Osteoblast (primary cell): ENCODE measurements around the gene PPP1R13B. TPM values are rescaled to one million over a fixed set of nuclear protein-coding genes. Genes with fewer than 3 reads are reported as not detected.

Source experiments
- DNase-seq: peaks from one replicate; pipeline ENCODE4 v3.0.0; 2011; ENCODE audit warnings: low spot score, mixed read lengths; ENCODE audit not compliant: insufficient read length; ENCODE audit errors: missing footprints
- H2AFZ ChIP-seq: 2 replicates; pipeline ENCODE4 v1.6.0; 2011; ENCODE audit warnings: mild to moderate bottlenecking, low read length
- H3K27ac ChIP-seq: 2 replicates; pipeline ENCODE4 v1.5.1; 2011; ENCODE audit warnings: mild to moderate bottlenecking, low read depth, low read length, moderate library complexity
- H3K27me3 ChIP-seq: 2 replicates; pipeline ENCODE4 v1.6.0; 2012; ENCODE audit warnings: mild to moderate bottlenecking, control low read depth, inconsistent platforms, low read length, moderate library complexity; ENCODE audit not compliant: insufficient read depth
- H3K36me3 ChIP-seq: 2 replicates; pipeline ENCODE4 v1.5.1; 2011; ENCODE audit warnings: mild to moderate bottlenecking, low read length, control low read depth, moderate library complexity; ENCODE audit not compliant: insufficient read depth
- H3K4me1 ChIP-seq: 2 replicates; pipeline ENCODE4 v1.5.1; 2011; ENCODE audit warnings: mild to moderate bottlenecking, low read length, control low read depth, moderate library complexity; ENCODE audit not compliant: insufficient read depth
- H3K4me2 ChIP-seq: 2 replicates; pipeline ENCODE4 v1.6.0; 2011; ENCODE audit warnings: mild to moderate bottlenecking, low read length; ENCODE audit not compliant: insufficient read depth
- H3K4me3 ChIP-seq: fragments of 200-600 bp; sonication (generic); 3 replicates; pipeline ENCODE4 v1.5.1; 2012; ENCODE audit warnings: mild to moderate bottlenecking, low read length, inconsistent platforms; ENCODE audit not compliant: insufficient read depth
- H3K79me2 ChIP-seq: 2 replicates; pipeline ENCODE4 v1.6.0; 2012; ENCODE audit warnings: mild to moderate bottlenecking, low read length, control low read depth, inconsistent platforms; ENCODE audit not compliant: insufficient read depth
- H3K9me3 ChIP-seq: 2 replicates; pipeline ENCODE4 v1.5.1; 2011; ENCODE audit warnings: low read depth, low read length, control low read depth
- H4K20me1 ChIP-seq: 2 replicates; pipeline ENCODE4 v1.6.0; 2012; ENCODE audit warnings: mild to moderate bottlenecking, low read length, control low read depth; ENCODE audit not compliant: insufficient read depth
- CTCF ChIP-seq: IDR thresholded peaks from 2 replicates; pipeline ENCODE4 v1.5.1; 2011; ENCODE audit warnings: mild to moderate bottlenecking, low read depth, low read length, moderate library complexity; ENCODE audit errors: extremely low read depth
- total RNA-seq: library from RNA; depleted of rRNA; stranded (reverse); fragments of >200 nt; gene quantifications from 2 replicates; pipeline ENCODE4 v1.2.3, GENCODE V29; 2012

The PPP1R13B gene
- total RNA-seq, 1 donor: 3.3 TPM

- DNase-seq: peak; percentile 26
- Histone ChIP-seq H3K27me3 (no peaks in the 10 kb centered on the region), H2AFZ (no peak overlapping the region), H4K20me1 (no peaks in the 10 kb centered on the region), H3K9me3 (no peaks in the 10 kb centered on the region), H3K4me1 (no peaks in the 10 kb centered on the region), H3K79me2 (no peaks in the 10 kb centered on the region), H3K27ac (no peak overlapping the region), H3K4me2 (no peak overlapping the region), H3K36me3 (no peaks in the 10 kb centered on the region), H3K4me3 (no peak overlapping the region)
- TF ChIP-seq CTCF: no peak
Measured at GRCh38 chr14:103856105-103856504, 8.7 kb upstream of the PPP1R13B start.

GRCh38 chr14:103855734-103856095 is 8.3 kb upstream of the PPP1R13B start:
- H3K36me3 ChIP-seq: no peaks in the 10 kb centered on the region
- H3K79me2 ChIP-seq: no peaks in the 10 kb centered on the region
- no peak overlapping the region for H3K4me2 ChIP-seq
- no peaks in the 10 kb centered on the region for H3K27me3 ChIP-seq
- H3K27ac ChIP-seq: no peak overlapping the region
- no peaks in the 10 kb centered on the region for H3K4me1 ChIP-seq
- no peak overlapping the region for H3K4me3 ChIP-seq
- H3K9me3 ChIP-seq: no peaks in the 10 kb centered on the region
- H2AFZ ChIP-seq: no peak overlapping the region
- no peak for TF ChIP-seq CTCF
- H4K20me1 ChIP-seq: no peaks in the 10 kb centered on the region
- DNase-seq: peak; percentile 52

- no peak overlapping the region for H3K4me2 ChIP-seq
- no peaks in the 10 kb centered on the region for H3K9me3 ChIP-seq
- H3K36me3 ChIP-seq: no peaks in the 10 kb centered on the region
- no peaks in the 10 kb centered on the region for H3K4me1 ChIP-seq
- no peaks in the 10 kb centered on the region for H4K20me1 ChIP-seq
- H3K27me3 ChIP-seq: no peaks in the 10 kb centered on the region
- TF ChIP-seq CTCF: no peak
- no peak overlapping the region for H3K27ac ChIP-seq
- peak; percentile 58 for DNase-seq
- H3K4me3 ChIP-seq: no peak overlapping the region
- H3K79me2 ChIP-seq: no peaks in the 10 kb centered on the region
- no peak overlapping the region for H2AFZ ChIP-seq
Measured at GRCh38 chr14:103854822-103855733, 7.7 kb upstream of the PPP1R13B start.

GRCh38 chr14:103854017-103854808 is 6.8 kb upstream of the PPP1R13B start:
- Histone ChIP-seq H3K9me3 (no peaks in the 10 kb centered on the region), H3K27me3 (no peaks in the 10 kb centered on the region), H3K4me3 (no peak overlapping the region), H4K20me1 (no peaks in the 10 kb centered on the region), H3K79me2 (no peaks in the 10 kb centered on the region), H3K27ac (no peak overlapping the region), H2AFZ (no peak overlapping the region), H3K36me3 (no peaks in the 10 kb centered on the region), H3K4me2 (no peak overlapping the region), H3K4me1 (no peaks in the 10 kb centered on the region)
- no peak for TF ChIP-seq CTCF
- DNase-seq: peak; percentile 36
